GM20000 (cell line): ENCODE data around the gene EPB41.

Source experiments
- DNase-seq: peaks from one replicate; pipeline ENCODE4 v3.0.0; 2012; ENCODE audit warnings: low spot score
- CTCF ChIP-seq: IDR thresholded peaks from 2 replicates; pipeline ENCODE4 v1.5.1; 2012; ENCODE audit warnings: mild to moderate bottlenecking, control low read depth; ENCODE audit errors: extremely low read depth, missing control alignments

Gene EPB41

GRCh38 chr1:28927648-28928313 lies 13.4 kb downstream of the EPB41 start:
- no peak for DNase-seq
- no peak for TF ChIP-seq CTCF

- no peak for TF ChIP-seq CTCF
- DNase-seq: no peak
Observed at GRCh38 chr1:28928314-28928941, 14.1 kb downstream of the EPB41 start.

- TF ChIP-seq CTCF: no peak
- DNase-seq: no peak
Observed at GRCh38 chr1:28933277-28933676, 18.9 kb downstream of the EPB41 start.

GRCh38 chr1:28933918-28934317 lies 19.5 kb downstream of the EPB41 start:
- DNase-seq: no peak
- no peak for TF ChIP-seq CTCF

GRCh38 chr1:28934676-28935075 lies 20.3 kb downstream of the EPB41 start:
- no peak for DNase-seq
- no peak for TF ChIP-seq CTCF

GRCh38 chr1:28935293-28935692 lies 20.9 kb downstream of the EPB41 start:
- TF ChIP-seq CTCF: no peak
- DNase-seq: no peak

GRCh38 chr1:28936094-28936493 lies 21.7 kb downstream of the EPB41 start:
- no peak for DNase-seq
- no peak for TF ChIP-seq CTCF
